GM10248 (cell line): ENCODE measurements around the gene DARS1.

Experiments
- CTCF ChIA-PET: fragments of 300-600 bp; sonication (Branson Sonifier 250); formaldehyde crosslinking; extraction: SDS; loops from one replicate; lab custom pipeline; 2021; ENCODE audit warnings: antibody characterized with exemption; lab: Yijun Ruan, JAX
- POLR2A ChIA-PET: fragments of 350-650 bp; sonication (Branson Sonifier 250); formaldehyde crosslinking; extraction: SDS; loops from one replicate; lab custom pipeline; 2020; ENCODE audit warnings: antibody characterized with exemption; lab: Yijun Ruan, JAX
- DNase-seq: peaks from one replicate; pipeline ENCODE4 v3.0.0; 2012; ENCODE audit errors: extremely low spot score
- CTCF ChIP-seq: IDR thresholded peaks from 2 replicates; pipeline ENCODE4 v1.5.1; 2012; ENCODE audit warnings: mild to moderate bottlenecking, low read depth; ENCODE audit errors: extremely low read depth, missing control alignments, control extremely low read depth

DARS1 gene

DNA sequence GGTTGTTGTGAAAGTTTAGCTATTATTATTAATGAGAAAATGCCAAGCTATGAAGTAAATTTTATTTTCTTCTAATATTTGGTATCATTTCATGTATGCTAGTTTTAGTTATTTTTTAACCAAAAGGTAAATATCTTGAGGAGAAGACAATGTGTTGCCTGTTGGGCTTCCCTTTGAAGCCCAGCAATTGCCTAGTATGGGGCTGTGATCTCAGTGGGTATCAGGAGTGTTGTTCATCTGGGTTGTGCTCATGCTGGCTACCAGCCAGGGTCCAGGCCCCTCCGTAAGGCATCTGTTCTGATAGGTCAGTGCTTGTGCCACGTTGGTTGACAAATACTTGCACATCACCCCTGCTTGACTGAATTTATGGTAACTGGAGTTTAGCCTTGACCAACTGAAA, 38.0 kb upstream of the DARS1 start:
- ChIA-PET CTCF (interaction anchor here (1.0 to 3.3 kb wide), 3 partner anchors 11 to 361 kb away, joined by 3 to 21 read pairs (median 3); no protein-coding TSS in a partner anchor), POLR2A (no interaction called here)
- no peak for TF ChIP-seq CTCF
- DNase-seq: no peak

- no peak for TF ChIP-seq CTCF
- DNase-seq: no peak
- ChIA-PET CTCF (interaction anchor here (1.0 to 3.5 kb wide), 7 partner anchors 8 to 361 kb away, joined by 3 to 21 read pairs (median 4); no protein-coding TSS in a partner anchor), POLR2A (no interaction called here)
These were observed 37.1 kb upstream of the DARS1 start for GRCh38 chr2:136022396-136023146.

- no peak for DNase-seq
- ChIA-PET CTCF (interaction anchor here (0.8 to 3.5 kb wide), 7 partner anchors 9 to 362 kb away, joined by 3 to 21 read pairs (median 4); no protein-coding TSS in a partner anchor), POLR2A (no interaction called here)
- no peak for TF ChIP-seq CTCF
These were observed 36.5 kb upstream of the DARS1 start for GRCh38 chr2:136021976-136022375.

GRCh38 chr2:136021406-136021805, 36.0 kb upstream of the DARS1 start:
- no peak for TF ChIP-seq CTCF
- CTCF ChIA-PET: interaction anchor here (0.8 to 3.5 kb wide), 6 partner anchors 9 to 363 kb away, joined by 3 to 21 read pairs (median 4); no protein-coding TSS in a partner anchor
- no peak for DNase-seq
- POLR2A ChIA-PET: interaction anchor here (0.6 kb wide), 1 partner anchor 24 kb away, joined by 3 read pairs; no protein-coding TSS in a partner anchor

GRCh38 chr2:136020831-136021230, 35.4 kb upstream of the DARS1 start:
- no peak for DNase-seq
- ChIA-PET POLR2A (interaction anchor here (0.6 kb wide), 1 partner anchor 25 kb away, joined by 3 read pairs; no protein-coding TSS in a partner anchor), CTCF (interaction anchor here (1.4 to 3.5 kb wide), 5 partner anchors 10 to 21 kb away, joined by 3 to 21 read pairs (median 5); no protein-coding TSS in a partner anchor)
- TF ChIP-seq CTCF: no peak

- no peak for DNase-seq
- ChIA-PET CTCF (interaction anchor here (1.0 to 3.5 kb wide), 4 partner anchors 11 to 38 kb away, joined by 3 to 16 read pairs (median 4); no protein-coding TSS in a partner anchor), POLR2A (no interaction called here)
- no peak for TF ChIP-seq CTCF
These were observed 34.4 kb upstream of the DARS1 start for GRCh38 chr2:136019825-136020224.
